GM12875 (cell line): ENCODE results near the gene DNAH11.
"Not testable (repeated sequence)": the region's sequence is repeated elsewhere in the genome, so short reads cannot be mapped to it uniquely, and the experiment has no call there.

Experiments
- H3K4me3 ChIP-seq: one replicate; pipeline ENCODE4 v1.5.1; 2011; ENCODE audit warnings: low read depth, low read length, control low read depth
- CTCF ChIP-seq: IDR thresholded peaks from 2 replicates; pipeline ENCODE4 v1.5.1; 2011; ENCODE audit warnings: low read depth, mild to moderate bottlenecking, control low read depth, inconsistent platforms, low read length, moderate library complexity, borderline replicate concordance; ENCODE audit not compliant: insufficient read depth

DNAH11 gene

GRCh38 chr7:21514062-21514461 is 28.8 kb upstream of the DNAH11 start:
- H3K4me3 ChIP-seq: no peak overlapping the region
- TF ChIP-seq CTCF: no peak

- no peak for TF ChIP-seq CTCF
- no peak overlapping the region for H3K4me3 ChIP-seq
Observed at GRCh38 chr7:21524680-21525079, 18.2 kb upstream of the DNAH11 start.

GRCh38 chr7:21526007-21526406 is 16.8 kb upstream of the DNAH11 start:
- no peak for TF ChIP-seq CTCF

GRCh38 chr7:21526448-21526847 is 16.4 kb upstream of the DNAH11 start:
- H3K4me3 ChIP-seq: no peak overlapping the region
- no peak for TF ChIP-seq CTCF

More at GRCh38 chr7:21526007-21526406, 16.8 kb upstream of the DNAH11 start:
- no peak overlapping the region for H3K4me3 ChIP-seq

- not testable (repeated sequence) for H3K4me3 ChIP-seq
Observed at GRCh38 chr7:21532485-21532884, 10.4 kb upstream of the DNAH11 start.

GRCh38 chr7:21533646-21534045 is 9.2 kb upstream of the DNAH11 start:
- not testable (repeated sequence) for H3K4me3 ChIP-seq

GRCh38 chr7:21536445-21537118 is 6.3 kb upstream of the DNAH11 start:
- not testable (repeated sequence) for H3K4me3 ChIP-seq

- H3K4me3 ChIP-seq: no peak overlapping the region
- no peak for TF ChIP-seq CTCF
Observed at GRCh38 chr7:21538936-21539495, 3.8 kb upstream of the DNAH11 start.
